A549 (cell line): ENCODE results near the gene PSMD14.
"Not testable (repeated sequence)": the region's sequence is repeated elsewhere in the genome, so short reads cannot be mapped to it uniquely, and the experiment has no call there.

ENCODE experiments used
- CTCF ChIP-seq: fragments of >200 bp; sonication (Bioruptor Twin); formaldehyde crosslinking; IDR thresholded peaks from 3 replicates; pipeline ENCODE4 v1.5.1; 2016
- EP300 ChIP-seq, 2 experiments: fragments of >200 bp; sonication (Bioruptor Twin); formaldehyde crosslinking; IDR thresholded peaks; 2 replicates in 1 of 2; 3 replicates in 1 of 2; pipeline ENCODE4 v1.6.1; 2016 to 2017
- RNF2 ChIP-seq: fragments of 200-600 bp; sonication (generic); IDR thresholded peaks from 2 replicates; pipeline ENCODE4 v1.6.1; 2016; ENCODE audit warnings: low read depth, mild to moderate bottlenecking, antibody characterized with exemption, moderate library complexity, borderline replicate concordance

DNA sequence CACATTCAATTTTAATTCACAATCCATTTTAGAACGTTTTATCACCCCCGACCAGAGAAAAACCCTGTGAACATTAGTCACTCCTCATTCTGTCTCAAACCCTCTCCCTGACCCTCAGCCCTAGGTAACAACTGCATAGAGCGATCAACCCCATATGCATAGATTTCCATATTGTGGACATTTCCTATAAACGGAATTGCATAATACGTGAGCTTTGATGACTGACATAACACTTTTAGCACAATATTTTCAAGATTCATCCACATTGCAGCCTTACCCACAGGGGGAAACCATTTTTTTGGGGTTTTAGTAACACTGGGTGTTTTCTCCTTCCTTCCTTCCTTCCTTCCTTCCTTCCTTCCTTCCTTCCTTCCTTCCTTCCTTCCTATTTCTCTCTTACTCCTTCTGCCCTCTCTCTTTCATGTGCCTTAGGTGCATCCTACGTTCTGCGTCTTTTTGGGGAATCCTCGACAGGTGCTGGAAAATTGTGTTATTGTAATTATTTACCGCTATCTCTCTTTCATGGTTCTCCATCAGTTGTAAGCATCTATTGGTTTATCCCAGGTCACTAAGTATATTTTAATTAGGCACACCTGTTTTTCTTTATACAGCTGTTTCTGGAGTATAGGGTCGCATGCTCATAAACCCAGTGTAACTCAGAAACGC, 29.5 kb upstream of the PSMD14 start:
- not testable (repeated sequence) for TF ChIP-seq CTCF; RNF2; EP300 (IDR thresholded peaks at IDR 0.05)
